Activated T-helper 2 cell treated with anti-CD3 and anti-CD28 coated beads, Interferon-gamma antibody, Interleukin-2, Interleukin-4, amounts not matched to agents 10 μg/mL and 5 μg/mL and 100 μg/mL, durations not matched to agents 14 hours and 24 hours and 36 hours (primary cell): ENCODE data around the gene VWF. TPM values are rescaled to one million over a fixed set of nuclear protein-coding genes. Genes with fewer than 3 reads are reported as not detected.
A peak's percentile ranks its signal among the peaks of the same experiment; 100 is the strongest.
"Not testable (repeated sequence)": the region's sequence is repeated elsewhere in the genome, so short reads cannot be mapped to it uniquely, and the experiment has no call there.

Experiments used
- DNase-seq: peaks from one replicate; pipeline ENCODE4 v3.0.0; 2021; ENCODE audit warnings: low spot score
- H3K27ac Mint-ChIP-seq: one replicate; pipeline ENCODE4 v1.8.0; 2021; ENCODE audit warnings: mixed read lengths
- H3K27me3 Mint-ChIP-seq: one replicate; pipeline ENCODE4 v1.8.0; 2021; ENCODE audit warnings: low read depth, mixed read lengths
- H3K36me3 Mint-ChIP-seq: one replicate; pipeline ENCODE4 v1.8.0; 2021; ENCODE audit warnings: low read depth, mixed read lengths
- H3K4me1 Mint-ChIP-seq: one replicate; pipeline ENCODE4 v1.8.0; 2021; ENCODE audit warnings: low read depth, mixed read lengths
- H3K4me3 Mint-ChIP-seq: one replicate; pipeline ENCODE4 v1.8.0; 2021; ENCODE audit warnings: low read depth, mild to moderate bottlenecking, moderate library complexity, mixed read lengths
- H3K9me3 Mint-ChIP-seq: one replicate; pipeline ENCODE4 v1.8.0; 2021; ENCODE audit warnings: mixed read lengths
- intact Hi-C: fragments of 100-400 bp; cut with micrococcal nuclease; formaldehyde crosslinking; loops from one replicate; pipeline ENCODE4 v1.15.1; 2023
- total RNA-seq: library from RNA; stranded (reverse); gene quantifications from 2 replicates; pipeline ENCODE4 v1.2.3, GENCODE V29; 2022

VWF gene
- not detected in 2 replicates for total RNA-seq

DNA sequence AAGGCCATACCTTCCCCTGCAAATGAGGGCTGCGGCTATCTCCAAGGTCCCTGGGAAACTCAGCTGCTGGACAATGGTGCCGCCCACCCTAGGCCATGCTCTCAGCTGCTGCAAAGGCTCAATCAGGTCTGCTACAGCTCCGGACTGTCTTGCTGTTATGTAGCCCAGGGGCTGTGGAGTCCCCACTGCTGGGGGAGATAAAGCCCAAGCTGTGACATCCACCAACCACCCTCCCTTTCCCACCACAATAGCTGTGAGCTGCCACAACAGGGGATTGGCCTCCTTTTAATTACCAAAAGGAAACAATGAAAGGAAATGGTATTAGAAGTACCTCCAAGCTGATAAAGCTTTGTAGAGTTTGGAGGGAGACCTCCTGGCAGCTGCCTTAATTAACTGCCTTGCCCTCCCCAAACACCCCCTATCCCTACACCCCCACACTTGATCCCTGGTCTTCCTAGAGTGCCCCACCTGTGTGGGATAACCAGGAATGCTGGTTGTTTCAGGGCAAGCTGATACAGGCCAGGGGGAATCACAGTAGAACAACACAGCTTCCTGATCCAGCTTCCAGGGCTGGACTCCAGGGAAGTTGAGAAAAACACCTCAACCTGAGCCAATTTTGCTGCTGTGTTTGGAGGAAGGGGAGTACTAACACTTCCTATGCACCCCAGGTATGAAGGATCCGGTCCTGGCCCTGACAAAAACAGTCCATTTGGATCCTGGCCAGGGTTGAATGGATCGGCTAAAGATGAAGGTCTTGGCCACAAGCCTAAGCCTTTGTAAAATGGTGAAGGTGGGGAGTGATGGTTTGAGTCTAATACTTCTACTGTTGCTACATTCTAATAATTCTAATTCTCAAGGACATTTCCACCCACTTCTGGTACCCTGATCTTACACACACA, at the start of gene VWF:
TSS of gene VWF (minus strand) at position 260 of the 899 bp plus-strand sequence. CDS start 1,474 bp downstream, outside the sequence.
- H3K9me3 Mint-ChIP-seq: no peaks in the 10 kb centered on the region
- no peaks in the 10 kb centered on the region for H3K36me3 Mint-ChIP-seq
- H3K4me1 Mint-ChIP-seq: no peaks in the 10 kb centered on the region
- intact Hi-C loops: no loop called here
- DNase-seq: no peak
- peaks cover 2% of the 10 kb centered on the region for H3K27me3 Mint-ChIP-seq
- no peak within 1 kb of the TSS for H3K4me3 Mint-ChIP-seq
- no peak within 1 kb of the TSS for H3K27ac Mint-ChIP-seq

DNA sequence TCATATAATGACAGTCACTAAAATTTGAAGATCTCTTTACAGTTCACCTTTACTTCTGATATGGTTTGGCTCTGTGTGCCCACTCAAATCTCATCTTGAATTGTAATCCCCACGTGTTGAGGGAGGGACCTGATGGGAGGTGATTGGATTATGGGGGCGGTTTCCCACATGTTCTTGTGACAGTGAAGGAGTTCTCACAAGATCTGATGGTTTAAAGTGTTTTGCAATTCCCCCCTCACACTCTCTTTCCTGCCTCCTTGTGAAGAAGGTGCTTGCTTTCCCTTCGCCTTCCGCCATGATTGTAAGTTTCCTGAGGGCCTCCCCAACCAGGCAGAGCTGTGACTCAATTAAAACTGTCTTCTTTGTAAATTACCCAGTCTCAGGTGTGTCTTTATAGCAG, 48.4 kb upstream of the VWF start:
- H3K27me3 Mint-ChIP-seq: peaks cover 7% of the 10 kb centered on the region
- no peak overlapping the region for H3K4me3 Mint-ChIP-seq
- no peak for DNase-seq
- no peak overlapping the region for H3K27ac Mint-ChIP-seq
- no peaks in the 10 kb centered on the region for H3K36me3 Mint-ChIP-seq
- peaks cover 13% of the 10 kb centered on the region for H3K4me1 Mint-ChIP-seq
- no peaks in the 10 kb centered on the region for H3K9me3 Mint-ChIP-seq
- intact Hi-C loops: no loop called here

DNA sequence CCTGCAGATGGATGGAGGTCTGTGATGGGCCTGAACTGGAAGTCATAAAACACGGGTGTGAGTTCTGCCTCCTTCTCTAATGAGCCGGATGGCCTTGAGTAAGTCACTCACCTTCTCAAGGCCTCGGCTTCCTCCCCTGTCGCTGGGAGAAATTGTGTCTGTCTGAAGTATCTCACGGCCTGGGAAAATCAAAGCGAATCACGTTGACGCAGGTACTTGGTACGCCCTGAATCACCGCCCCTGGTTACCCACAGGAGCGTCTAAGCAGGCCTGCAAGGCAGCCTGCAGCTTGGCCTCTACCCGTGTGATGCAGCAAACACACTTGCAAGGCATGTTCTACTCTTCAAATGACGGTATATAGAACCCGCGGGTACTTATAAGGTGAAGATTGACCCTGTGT, 47.6 kb upstream of the VWF start:
- Mint-ChIP-seq H3K4me1 (peaks cover 21% of the 10 kb centered on the region), H3K4me3 (no peak overlapping the region), H3K9me3 (no peaks in the 10 kb centered on the region), H3K27ac (no peak overlapping the region), H3K27me3 (peaks cover 7% of the 10 kb centered on the region), H3K36me3 (no peaks in the 10 kb centered on the region)
- DNase-seq: no peak
- intact Hi-C loops: no loop called here

DNA sequence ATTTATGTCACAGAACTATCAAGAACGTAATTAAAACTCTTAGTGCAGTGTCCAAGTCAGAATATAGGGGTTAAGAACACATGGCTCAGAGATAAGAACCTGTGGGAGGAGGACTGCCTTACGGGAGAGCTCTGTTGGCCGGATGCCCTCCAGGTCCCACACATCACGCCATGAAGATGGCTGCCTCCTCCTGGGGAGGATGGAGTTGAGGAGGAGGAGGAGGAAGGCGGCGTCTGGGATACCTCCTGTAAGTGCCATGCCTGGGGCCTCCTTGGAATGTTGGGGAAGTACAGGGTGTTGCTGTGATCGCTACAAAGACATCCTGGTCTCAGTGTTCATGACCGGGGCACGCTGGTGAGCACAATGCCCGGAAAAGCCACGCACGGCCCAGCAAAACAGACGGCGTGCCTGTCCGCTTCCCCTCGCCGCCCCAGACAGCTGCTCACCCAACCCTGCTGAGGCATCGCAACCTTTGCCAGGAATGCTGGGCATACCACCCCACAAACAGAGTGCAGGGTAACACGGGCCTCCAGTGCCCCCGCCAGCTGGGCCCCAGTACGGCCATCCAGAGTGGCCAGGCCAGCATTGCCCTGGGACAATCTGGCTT, 47.0 kb upstream of the VWF start:
- Mint-ChIP-seq H3K27ac (no peak overlapping the region), H3K9me3 (no peaks in the 10 kb centered on the region), H3K27me3 (peaks cover 5% of the 10 kb centered on the region), H3K36me3 (no peaks in the 10 kb centered on the region), H3K4me3 (no peak overlapping the region), H3K4me1 (peaks cover 22% of the 10 kb centered on the region)
- no peak for DNase-seq
- intact Hi-C loops: no loop called here

DNA sequence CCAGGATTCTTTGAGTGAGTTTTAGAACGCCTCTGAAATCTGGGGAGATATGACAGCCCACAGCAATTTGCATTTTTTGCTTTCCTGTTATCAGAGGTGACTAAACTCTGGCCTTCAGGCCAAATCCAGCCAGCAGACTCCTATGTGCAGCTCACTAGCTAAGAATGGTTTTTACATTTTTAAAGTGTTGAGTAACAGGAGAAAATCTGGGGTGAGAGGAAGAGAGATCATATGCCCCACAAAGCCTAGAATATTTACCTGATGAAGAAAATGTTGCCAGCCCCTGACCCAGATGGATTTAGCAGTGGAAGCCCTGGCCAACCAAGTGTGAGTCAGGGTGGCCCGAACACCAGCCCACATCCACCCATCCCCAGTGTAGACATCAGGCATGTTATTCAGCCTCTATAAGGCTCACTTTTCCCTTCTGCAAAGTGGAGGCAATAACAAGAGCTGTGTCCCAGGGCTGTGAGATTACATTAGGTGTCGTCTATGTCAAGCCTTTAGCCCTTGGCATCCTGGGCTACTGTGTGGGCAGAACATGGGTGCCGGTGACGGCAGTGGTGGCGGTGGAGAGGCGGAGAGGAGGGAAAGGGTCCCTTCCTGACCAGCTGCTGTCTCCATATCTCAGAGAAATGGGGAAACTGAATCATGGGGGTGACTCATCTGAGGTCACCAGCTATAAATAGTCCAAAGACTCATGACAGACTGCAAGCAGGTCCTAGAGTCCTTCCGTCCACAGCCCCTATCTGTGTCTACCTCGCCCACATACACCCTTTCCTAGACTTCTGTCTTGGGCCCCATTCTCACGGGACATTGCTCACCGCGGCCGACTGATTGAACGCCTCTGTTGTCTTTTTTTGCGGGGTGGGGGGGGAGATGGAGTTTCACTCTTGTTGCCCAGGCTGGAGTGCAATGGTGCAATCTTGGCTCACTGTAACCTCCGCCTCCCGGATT, 43.1 kb upstream of the VWF start:
- H3K27ac Mint-ChIP-seq: peak overlapping the region; percentile 93
- H3K36me3 Mint-ChIP-seq: no peaks in the 10 kb centered on the region
- no peaks in the 10 kb centered on the region for H3K9me3 Mint-ChIP-seq
- H3K4me1 Mint-ChIP-seq: peaks cover 24% of the 10 kb centered on the region
- peaks cover 5% of the 10 kb centered on the region for H3K27me3 Mint-ChIP-seq
- H3K4me3 Mint-ChIP-seq: no peak overlapping the region
- DNase-seq: peak; percentile 24
- intact Hi-C loops: loop anchor here (1.0 to 2.0 kb wide), 2 partner anchors 99 to 100 kb away; no protein-coding TSS in a partner anchor

DNA sequence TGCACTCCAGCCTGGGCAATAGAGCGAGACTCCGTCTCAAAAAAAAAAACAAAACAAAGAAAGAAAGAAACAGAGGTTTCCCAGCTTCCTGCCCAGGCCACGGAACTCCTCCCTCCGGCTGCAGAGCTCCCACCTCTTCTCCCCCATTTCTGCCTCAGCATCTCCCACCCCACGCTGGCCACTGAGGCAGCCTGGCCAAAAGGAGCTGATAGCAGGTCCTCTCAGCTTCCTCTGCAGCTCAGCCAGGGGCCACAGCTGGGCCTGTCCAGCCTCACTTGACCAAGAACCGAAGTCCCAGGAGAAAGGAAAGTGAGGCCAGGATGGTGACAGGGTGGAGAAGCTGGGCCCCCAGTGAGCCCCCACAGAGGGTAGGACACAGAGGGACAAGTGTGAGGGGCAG, 42.3 kb upstream of the VWF start:
- H3K27me3 Mint-ChIP-seq: peaks cover 5% of the 10 kb centered on the region
- no peak overlapping the region for H3K4me3 Mint-ChIP-seq
- H3K4me1 Mint-ChIP-seq: peaks cover 24% of the 10 kb centered on the region
- DNase-seq: no peak
- no peaks in the 10 kb centered on the region for H3K9me3 Mint-ChIP-seq
- H3K27ac Mint-ChIP-seq: peak overlapping the region; percentile 93
- H3K36me3 Mint-ChIP-seq: no peaks in the 10 kb centered on the region
- intact Hi-C loops: loop anchor here (1.0 kb wide), 1 partner anchor 100 kb away; no protein-coding TSS in a partner anchor

DNA sequence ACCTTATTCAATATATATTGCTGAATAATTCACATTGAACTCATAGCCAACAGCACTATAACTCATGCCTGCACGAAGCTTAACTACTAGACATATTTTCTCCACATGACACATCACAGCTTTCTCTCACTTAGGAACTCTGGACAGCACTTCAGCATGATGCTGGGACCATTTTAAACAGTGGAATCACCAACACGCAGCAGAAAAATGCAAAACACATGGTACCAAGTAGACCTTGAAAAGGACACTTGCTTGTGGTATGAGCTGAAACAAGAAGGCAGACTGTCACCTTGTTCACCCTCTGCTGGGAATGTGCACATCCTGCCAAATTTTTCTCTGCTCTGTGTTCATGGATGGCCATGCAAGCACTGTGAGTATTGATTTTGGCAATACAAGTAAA, 40.9 kb upstream of the VWF start:
- Mint-ChIP-seq H3K27me3 (peaks cover 5% of the 10 kb centered on the region), H3K9me3 (no peaks in the 10 kb centered on the region), H3K4me3 (no peak overlapping the region), H3K36me3 (no peaks in the 10 kb centered on the region), H3K4me1 (peaks cover 24% of the 10 kb centered on the region), H3K27ac (no peak overlapping the region)
- no peak for DNase-seq
- intact Hi-C loops: no loop called here

DNA sequence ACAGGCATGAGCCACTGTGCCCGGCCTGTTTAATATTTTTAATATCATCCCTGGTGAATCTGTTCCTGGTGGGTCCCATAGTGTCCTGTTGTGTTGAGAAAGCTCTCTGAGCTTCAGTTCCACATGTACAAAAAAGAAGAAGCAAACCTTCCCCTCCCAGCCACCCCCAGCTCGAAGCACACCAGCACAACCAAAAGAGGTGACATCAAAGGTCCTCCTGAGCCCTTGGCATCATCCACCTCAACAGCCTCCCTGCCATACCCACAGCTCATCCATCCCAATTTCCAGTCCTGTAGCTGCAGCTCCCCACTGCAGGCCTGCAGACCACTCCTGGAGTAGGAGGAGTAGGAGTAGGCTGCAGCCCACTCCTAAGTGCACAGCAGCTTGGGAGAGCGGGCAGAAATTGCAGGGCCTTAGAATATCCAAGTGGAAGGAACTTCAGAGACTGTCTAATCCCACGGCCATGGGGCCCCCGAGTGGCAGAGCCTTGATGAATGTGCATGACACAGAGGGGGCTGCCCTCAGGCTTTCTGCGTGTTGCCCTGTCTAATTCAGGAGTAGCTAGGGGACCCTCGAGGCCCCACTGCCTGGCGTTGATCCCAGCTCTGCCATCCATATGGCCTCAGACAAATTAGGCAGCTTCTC, 39.1 kb upstream of the VWF start:
- intact Hi-C loops: no loop called here
- H3K4me3 Mint-ChIP-seq: no peak overlapping the region

DNA sequence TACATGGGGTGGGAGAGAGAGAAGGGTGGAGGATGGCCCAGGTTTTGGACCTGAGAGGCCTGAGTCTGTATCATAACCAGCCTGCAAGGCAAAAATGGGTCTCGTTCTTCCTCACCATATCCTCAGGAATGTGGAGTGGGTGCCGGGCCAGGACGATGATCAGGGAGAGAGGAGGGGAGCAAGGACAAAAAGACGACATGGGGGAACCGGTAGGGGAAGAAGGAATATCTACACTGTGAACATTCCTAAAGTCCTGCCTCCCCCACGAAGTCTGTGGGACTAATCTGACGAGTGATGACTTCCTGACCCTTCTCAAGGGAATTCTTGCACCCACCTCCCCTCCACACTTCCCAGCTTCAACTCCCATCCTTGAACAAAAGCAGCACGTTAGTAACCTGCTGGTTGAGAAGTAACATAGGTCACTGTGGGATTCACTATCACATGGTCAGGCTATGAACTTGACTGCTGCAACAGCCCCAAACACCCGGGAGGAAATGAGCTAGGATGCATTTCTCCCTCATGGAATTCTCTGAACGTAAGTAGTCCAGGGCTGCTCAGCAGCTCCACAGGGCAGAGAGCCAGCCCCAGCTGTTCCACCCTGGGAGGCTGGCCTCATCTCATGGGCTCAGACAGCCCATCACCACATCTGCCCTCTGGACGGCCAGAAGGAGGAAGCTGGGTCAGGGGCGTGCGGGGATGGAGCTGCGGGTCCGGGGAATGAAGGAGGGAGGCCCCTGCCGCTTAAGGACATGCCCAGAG, 36.8 kb upstream of the VWF start:
- no peaks in the 10 kb centered on the region for H3K36me3 Mint-ChIP-seq
- DNase-seq: no peak
- H3K9me3 Mint-ChIP-seq: no peaks in the 10 kb centered on the region
- H3K4me3 Mint-ChIP-seq: no peak overlapping the region
- no peak overlapping the region for H3K27ac Mint-ChIP-seq
- peaks cover 10% of the 10 kb centered on the region for H3K4me1 Mint-ChIP-seq
- intact Hi-C loops: no loop called here
- H3K27me3 Mint-ChIP-seq: peaks cover 1% of the 10 kb centered on the region

More for the DNA sequence above, 39.1 kb upstream of the VWF start:
- Mint-ChIP-seq H3K27me3 (no peaks in the 10 kb centered on the region), H3K27ac (no peak overlapping the region), H3K9me3 (no peaks in the 10 kb centered on the region), H3K4me1 (peaks cover 20% of the 10 kb centered on the region), H3K36me3 (no peaks in the 10 kb centered on the region)
- DNase-seq: no peak

DNA sequence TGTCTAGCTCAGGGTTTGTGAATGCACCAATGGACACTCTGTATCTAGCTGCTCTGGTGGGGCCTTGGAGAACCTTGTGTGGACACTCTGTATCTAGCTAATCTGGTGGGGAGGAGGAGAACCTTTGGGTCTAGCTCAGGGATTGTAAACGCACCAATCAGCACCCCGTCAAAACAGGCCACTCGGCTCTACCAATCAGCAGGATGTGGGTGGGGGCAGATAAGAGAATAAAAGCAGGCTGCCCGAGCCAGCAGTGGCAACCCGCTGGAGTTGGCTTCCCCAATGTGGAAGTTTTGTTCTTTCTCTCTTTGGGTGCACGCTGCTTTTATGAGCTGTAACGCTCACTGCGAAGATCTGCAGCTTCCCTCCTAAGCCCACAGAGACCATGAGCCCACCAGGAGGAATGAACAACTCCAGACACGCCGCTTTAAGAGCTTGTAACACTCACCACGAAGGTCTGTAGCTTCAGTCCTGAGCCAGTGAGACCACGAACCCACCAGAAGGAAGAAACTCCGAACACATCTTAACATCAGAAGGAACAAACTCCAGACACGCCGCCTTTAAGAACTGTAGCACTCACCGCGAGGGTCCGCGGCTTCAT, 35.7 kb upstream of the VWF start:
- H3K4me3 Mint-ChIP-seq, H3K4me1 Mint-ChIP-seq, H3K27ac Mint-ChIP-seq, H3K27me3 Mint-ChIP-seq, intact Hi-C loops, DNase-seq, H3K36me3 Mint-ChIP-seq, H3K9me3 Mint-ChIP-seq: not testable (repeated sequence)

DNA sequence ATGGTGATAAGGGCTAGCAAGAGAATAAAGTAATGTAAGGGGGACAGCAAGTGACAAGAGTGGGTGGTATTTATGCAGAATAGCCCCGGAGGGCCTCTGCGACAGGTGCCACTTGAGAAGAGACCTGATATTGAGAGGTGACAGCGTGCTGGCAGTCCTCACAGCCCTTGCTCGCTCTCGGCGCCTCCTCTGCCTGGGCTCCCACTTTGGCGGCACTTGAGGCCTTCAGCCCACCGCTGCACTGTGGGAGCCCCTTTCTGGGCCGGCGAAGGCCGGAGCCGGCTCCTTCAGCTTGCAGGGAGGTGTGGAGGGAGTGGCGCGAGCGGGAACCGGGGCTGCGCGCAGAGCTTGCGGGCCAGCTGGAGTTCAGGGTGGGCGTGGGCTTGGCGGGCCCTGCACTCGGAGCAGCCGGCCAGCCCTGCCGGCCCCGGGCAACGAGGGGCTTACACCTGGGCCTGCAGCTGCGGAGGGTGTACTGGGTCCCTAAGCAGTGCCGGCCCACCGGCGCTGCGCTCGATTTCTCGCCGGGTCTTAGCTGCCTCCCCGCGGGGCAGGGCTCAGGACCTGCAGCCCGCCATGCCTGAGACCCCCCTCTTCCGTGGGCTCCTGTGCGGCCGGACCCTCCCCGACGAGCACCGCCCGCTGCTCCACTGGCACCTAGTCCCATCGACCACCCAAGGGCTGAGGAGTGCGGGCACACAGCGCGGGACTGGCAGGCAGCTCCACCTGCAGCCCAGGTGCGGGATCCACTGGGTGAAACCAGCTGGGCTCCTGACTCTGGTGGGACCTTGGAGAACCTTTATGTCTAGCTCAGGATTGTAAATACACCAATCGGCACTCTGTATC, 34.9 kb upstream of the VWF start:
- not testable (repeated sequence) for H3K27ac Mint-ChIP-seq

More for the DNA sequence above, 34.9 kb upstream of the VWF start:
- H3K4me1 Mint-ChIP-seq, H3K9me3 Mint-ChIP-seq, H3K4me3 Mint-ChIP-seq, H3K36me3 Mint-ChIP-seq, H3K27me3 Mint-ChIP-seq, intact Hi-C loops, DNase-seq: not testable (repeated sequence)
